GM12873 (cell line): ENCODE data around the gene CLINT1.

ENCODE experiments used
- TF ChIP-seq, protein P1 (sequence below): IDR thresholded peaks from 2 replicates; pipeline ENCODE4 v1.5.1; 2012; ENCODE audit warnings: low read depth, mild to moderate bottlenecking, moderate library complexity, low read length, control low read depth; ENCODE audit not compliant: insufficient read depth; ENCODE audit errors: missing control alignments

The CLINT1 gene

DNA sequence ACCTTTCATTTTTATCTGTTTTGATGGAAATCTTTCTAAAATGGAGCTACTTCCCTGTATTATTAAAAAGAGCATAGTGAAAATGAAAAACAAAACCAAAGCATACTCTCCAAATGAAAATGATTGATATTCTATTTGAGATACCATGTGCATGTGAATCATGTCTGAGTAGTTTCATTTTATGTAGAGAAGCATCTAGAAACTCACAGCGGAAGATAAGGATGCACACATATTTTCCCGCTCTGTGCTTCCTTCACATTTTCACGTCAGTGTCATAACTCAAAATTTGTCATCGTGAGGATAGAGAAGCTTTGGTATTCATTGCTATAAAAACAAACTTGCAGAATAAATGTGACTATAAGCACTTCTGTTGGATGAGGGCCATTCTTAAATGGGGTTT lies 34.0 kb upstream of the CLINT1 start:
- TF ChIP-seq, protein P1, sequence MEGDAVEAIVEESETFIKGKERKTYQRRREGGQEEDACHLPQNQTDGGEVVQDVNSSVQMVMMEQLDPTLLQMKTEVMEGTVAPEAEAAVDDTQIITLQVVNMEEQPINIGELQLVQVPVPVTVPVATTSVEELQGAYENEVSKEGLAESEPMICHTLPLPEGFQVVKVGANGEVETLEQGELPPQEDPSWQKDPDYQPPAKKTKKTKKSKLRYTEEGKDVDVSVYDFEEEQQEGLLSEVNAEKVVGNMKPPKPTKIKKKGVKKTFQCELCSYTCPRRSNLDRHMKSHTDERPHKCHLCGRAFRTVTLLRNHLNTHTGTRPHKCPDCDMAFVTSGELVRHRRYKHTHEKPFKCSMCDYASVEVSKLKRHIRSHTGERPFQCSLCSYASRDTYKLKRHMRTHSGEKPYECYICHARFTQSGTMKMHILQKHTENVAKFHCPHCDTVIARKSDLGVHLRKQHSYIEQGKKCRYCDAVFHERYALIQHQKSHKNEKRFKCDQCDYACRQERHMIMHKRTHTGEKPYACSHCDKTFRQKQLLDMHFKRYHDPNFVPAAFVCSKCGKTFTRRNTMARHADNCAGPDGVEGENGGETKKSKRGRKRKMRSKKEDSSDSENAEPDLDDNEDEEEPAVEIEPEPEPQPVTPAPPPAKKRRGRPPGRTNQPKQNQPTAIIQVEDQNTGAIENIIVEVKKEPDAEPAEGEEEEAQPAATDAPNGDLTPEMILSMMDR, result no peak

DNA sequence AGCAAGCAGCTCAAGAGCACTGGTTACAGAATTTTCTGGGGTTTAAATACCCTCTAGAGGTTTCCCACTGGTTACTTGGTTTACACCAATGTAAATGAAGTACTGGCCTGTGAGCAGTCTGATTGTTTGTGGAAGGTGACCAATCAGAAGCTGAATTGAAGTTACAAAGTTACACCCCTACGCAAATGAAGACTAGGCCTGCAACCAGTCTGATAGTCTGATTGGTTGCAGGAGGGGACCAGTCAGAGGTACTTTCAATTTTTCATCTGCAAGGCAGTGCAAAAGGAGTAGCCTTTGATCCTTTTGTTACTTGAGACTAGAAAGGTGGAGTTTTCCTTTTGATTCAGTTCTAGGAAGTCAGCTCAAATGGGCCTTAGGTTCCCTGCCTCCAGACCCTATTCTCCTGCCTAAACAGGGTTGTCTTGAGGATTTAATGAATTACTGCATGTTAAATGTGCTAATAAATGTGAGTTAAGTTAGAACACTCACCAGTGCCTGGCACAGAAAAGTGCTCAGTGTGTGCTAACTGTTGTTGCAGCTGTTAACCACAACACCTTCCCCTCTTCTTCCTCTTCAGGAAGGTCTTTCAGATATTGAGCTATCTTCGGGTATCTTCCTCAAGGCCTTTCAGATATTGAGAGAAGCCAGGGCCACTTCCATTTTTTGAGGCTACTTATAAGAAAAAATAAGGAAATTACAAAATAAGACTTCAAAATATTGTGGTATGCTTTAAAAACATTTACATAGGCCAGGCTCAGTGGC lies 32.1 kb upstream of the CLINT1 start:
- TF ChIP-seq, protein P1, result no peak

DNA sequence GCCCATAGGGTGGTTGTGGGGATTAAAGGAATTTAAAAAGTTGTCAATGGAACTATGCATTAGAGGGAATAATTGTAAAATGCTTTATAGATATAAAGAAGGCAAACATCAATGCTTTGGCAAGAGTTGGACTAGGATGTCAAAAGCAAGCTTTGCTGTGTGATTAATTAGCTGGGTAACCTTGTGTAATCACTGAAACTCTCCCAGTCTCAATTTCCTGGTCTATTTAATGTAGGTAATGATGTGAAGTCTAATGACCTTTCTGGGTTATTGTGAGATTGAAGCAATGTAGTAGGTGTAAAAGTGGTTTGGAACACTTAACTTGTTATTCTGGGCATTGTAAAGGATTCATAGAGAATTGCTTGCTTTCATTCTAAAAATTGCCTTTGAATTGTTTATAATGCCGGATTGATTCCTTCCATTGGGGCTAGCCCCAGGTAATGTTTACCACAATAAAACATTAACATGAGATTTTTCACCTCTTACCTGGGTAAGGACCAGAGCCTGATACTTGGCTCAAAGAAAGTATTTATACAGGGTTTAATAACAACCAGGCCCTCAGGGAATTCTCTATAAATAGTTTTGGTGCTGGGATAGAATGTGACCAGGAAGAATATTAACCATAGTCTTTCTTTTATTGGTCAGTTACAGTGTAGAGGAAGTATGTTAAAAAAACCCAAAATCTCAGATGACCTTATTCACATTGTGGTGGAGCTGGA lies 30.0 kb upstream of the CLINT1 start:
- TF ChIP-seq, protein P1, result no peak

DNA sequence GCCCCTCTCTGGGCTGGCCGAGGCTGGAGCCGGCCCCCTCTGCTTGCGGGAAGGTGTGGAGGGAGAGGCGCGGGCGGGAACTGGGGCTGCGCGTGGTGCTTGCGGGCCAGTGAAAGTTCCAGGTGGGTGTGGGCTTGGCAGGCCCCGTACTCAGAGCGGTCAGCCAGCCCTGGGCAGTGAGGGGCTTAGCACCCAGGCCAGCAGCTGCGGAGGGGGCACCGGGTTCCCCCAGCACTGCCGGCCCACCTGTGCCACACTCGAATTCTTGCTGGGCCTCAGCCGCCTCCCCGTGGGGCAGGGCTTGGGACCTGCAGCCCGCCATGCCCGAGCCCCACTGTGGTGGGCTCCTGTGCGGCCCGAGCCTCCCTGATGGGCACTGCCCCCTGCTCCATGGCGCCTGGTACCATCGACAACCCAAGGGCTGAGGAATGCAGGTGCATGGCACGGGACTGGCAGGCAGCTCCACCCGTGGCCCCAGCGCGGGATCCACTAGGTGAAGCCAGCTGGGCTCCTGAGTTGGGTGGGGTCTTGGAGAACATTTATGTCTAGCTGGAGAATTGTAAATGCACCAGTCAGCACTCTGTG lies 27.9 kb upstream of the CLINT1 start:
- TF ChIP-seq, protein P1, result no peak

DNA sequence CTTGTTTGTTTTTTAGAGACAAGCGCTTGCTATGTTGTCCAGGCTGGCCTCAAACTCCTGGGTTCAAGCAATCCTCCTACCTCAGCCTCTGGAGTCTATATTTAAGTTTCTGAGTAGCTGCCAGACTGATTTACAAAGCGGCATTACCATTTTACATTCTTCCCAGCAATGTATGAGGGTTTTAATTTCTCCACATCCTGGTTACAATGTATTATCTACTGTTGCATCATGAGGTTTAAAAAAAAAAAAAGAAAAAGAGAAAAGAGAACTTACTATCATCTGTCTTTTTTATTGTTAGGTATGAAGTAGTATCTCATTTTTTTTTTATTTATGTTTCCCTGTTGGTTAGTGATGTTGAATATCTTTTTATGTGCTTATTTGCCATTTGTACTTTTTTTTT lies 18.9 kb upstream of the CLINT1 start:
- TF ChIP-seq, protein P1, result no peak

DNA sequence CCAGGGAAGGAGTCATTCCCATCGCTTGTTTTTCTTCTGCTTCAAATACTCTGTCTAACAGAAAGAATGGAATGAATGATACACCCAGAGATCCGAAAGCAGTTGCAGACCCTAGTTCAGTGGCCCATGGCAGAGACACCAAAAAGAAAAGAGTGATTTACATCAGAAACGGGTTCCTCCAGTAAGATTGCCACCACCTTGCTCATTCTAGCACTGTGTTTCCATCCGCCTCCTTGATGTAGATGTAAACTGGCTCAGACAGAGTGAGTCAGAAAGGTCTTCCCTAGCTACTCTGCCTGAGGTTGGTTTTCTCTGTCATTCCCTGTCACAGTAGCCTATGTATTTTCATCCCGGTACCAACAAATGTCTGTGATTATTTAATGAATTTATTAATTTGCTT lies 15.9 kb upstream of the CLINT1 start:
- TF ChIP-seq, protein P1, result no peak
